Kidney (tissue), 14 donors: ENCODE results near the gene KRT79. TPM values are rescaled to one million over a fixed set of nuclear protein-coding genes. Genes with fewer than 3 reads are reported as not detected.
A peak's percentile ranks its signal among the peaks of the same experiment; 100 is the strongest.

Source experiments
- DNase-seq, 5 donors: peaks; one replicate each; pipeline ENCODE4 v3.0.0-alpha.2; 2013 to 2020
- FAIRE-seq: peaks from 2 replicates; lab custom pipeline; 2012; peaks lifted over from hg19 to GRCh38; lab: Jason Lieb, UNC
- H3K27ac ChIP-seq, 2 donors: one replicate each; pipeline ENCODE4 v1.7.0; 2013; ENCODE audit warnings: low read depth in 2 of 2, low read length in 2 of 2, inconsistent platforms in 1 of 2
- H3K27me3 ChIP-seq: one replicate; pipeline ENCODE4 v1.7.1; 2013; ENCODE audit warnings: low read length, inconsistent platforms; ENCODE audit not compliant: control insufficient read depth, insufficient read depth
- H3K36me3 ChIP-seq, 3 donors: one replicate each; pipeline versions ENCODE4 v1.7.0 to v1.7.1; 2013; ENCODE audit warnings: low read length in 3 of 3, control low read depth in 1 of 3, inconsistent platforms in 1 of 3; ENCODE audit not compliant: insufficient read depth in 3 of 3, control insufficient read depth in 2 of 3
- H3K4me1 ChIP-seq, 3 donors: one replicate each; pipeline versions ENCODE4 v1.7.0 to v1.7.1; 2013; ENCODE audit warnings: low read length in 3 of 3, inconsistent platforms in 1 of 3, low read depth in 1 of 3; ENCODE audit not compliant: control insufficient read depth in 2 of 3, insufficient read depth in 2 of 3
- H3K4me3 ChIP-seq, 3 donors: one replicate each; pipeline versions ENCODE4 v1.7.0 to v1.8.1; 2013; ENCODE audit warnings: low read length in 3 of 3, control low read depth in 1 of 3, inconsistent platforms in 1 of 3
- H3K9ac ChIP-seq, 3 donors: one replicate each; pipeline versions ENCODE4 v1.7.0 to v1.7.1; 2013; ENCODE audit warnings: low read length in 3 of 3, control low read depth in 1 of 3, inconsistent platforms in 1 of 3
- H3K9me3 ChIP-seq, 3 donors: one replicate each; pipeline versions ENCODE4 v1.7.0 to v1.7.1; 2013; ENCODE audit warnings: low read length in 3 of 3, control low read depth in 1 of 3, inconsistent platforms in 1 of 3; ENCODE audit not compliant: control insufficient read depth in 2 of 3, insufficient read depth in 1 of 3
- intact Hi-C: fragments of 100-400 bp; cut with DNase I; formaldehyde crosslinking; loops from one replicate; pipeline ENCODE4 v1.11.1; 2022
- polyA plus RNA-seq: library from polyadenylated mRNA; stranded (reverse); fragments of 350-450 nt; fragmentation: Illumina TruSeq; extraction: RNeasy Lipid Tissue Mini Kit (QIAGEN cat#74804); gene quantifications from one replicate; pipeline ENCODE4 v1.2.3, GENCODE V29; 2014; ENCODE audit warnings: low read depth, low replicate concordance; ENCODE audit not compliant: insufficient read depth
- total RNA-seq: library from RNA; stranded (reverse); fragmentation: NEBNext Ultra II Directional; extraction: Animal tissue kit (Norgen Biotek cat#: 25700); gene quantifications from one replicate; pipeline ENCODE4 v1.2.1, GENCODE V29; 2021
- TF ChIP-seq, protein P1 (sequence below): IDR thresholded peaks from 3 replicates; pipeline ENCODE4 v1.5.1; 2012; ENCODE audit warnings: mild to moderate bottlenecking, moderate library complexity, borderline replicate concordance; ENCODE audit not compliant: insufficient read depth; ENCODE audit errors: extremely low read depth
- donor health status: control.
- donor health status: control.
- donor health status: control.
- donor health status: control.
- donor health status: control.
- donor health status: DM: yes; HTN: yes; CAD: no.
- donor health status: Normal renal cell carcinoma (clear cell type).

The KRT79 gene
- total and polyA plus RNA-seq, 2 donors from 2014 or later = not detected

DNA sequence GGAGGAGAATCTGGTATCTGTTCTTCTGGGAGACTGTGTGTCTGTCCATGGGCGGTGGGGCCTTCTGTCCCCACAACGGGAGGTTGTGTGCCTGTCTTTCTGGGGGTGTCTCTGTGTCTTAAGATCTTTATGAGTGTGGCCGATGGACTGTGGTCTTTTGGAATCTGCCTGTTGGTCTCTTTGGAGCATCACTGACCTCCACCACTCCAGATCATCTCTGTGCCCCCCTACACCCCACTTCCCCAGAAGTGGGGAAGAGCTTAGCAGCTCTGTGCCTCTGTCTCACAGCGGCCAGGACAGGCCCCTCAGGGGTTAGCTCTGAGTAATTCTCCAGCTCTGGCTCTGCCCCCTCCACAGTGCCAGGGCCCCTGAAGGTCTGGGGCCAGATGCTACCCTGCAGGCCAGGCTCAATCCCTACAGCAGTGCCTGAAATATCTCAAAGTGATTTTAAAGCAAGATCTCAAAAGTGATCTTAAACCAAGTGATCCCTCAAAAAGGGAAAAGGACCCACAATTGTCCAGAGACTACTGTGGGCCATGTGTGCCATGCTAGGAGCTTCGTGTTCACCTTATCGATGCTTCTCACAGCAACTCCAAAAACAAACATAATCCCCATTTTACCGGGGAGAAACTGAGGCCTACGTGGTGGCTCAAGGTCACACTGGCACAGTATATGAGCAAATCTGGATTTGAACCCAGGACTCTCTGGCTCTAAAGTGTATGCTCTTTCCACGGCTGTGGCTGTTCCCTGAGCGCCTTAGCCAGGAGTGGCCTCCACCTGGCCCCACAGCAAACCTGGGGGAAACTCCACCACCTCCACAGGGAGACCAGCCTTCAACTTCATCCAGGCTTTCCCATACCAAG, 40.7 kb upstream of the KRT79 start:
- Histone ChIP-seq H3K27me3 (no peaks in the 10 kb centered on the region), H3K9me3 (no peaks in the 10 kb centered on the region), H3K27ac (peak overlapping the region; percentile 60 to 64), H3K4me1 (peaks cover 0 to 34% (median 5%) of the 10 kb centered on the region in 3 donors), H3K9ac (peak overlapping the region in 1 of 3 donors; percentile 51), H3K36me3 (no peaks in the 10 kb centered on the region), H3K4me3 (peak overlapping the region in 2 of 3 donors; percentile 22 to 38)
- intact Hi-C loops = loop anchor here (5.0 to 10.0 kb wide), 3 partner anchors 293 to 720 kb away; no protein-coding TSS in a partner anchor
- no peak for FAIRE-seq
- TF ChIP-seq, protein P1, sequence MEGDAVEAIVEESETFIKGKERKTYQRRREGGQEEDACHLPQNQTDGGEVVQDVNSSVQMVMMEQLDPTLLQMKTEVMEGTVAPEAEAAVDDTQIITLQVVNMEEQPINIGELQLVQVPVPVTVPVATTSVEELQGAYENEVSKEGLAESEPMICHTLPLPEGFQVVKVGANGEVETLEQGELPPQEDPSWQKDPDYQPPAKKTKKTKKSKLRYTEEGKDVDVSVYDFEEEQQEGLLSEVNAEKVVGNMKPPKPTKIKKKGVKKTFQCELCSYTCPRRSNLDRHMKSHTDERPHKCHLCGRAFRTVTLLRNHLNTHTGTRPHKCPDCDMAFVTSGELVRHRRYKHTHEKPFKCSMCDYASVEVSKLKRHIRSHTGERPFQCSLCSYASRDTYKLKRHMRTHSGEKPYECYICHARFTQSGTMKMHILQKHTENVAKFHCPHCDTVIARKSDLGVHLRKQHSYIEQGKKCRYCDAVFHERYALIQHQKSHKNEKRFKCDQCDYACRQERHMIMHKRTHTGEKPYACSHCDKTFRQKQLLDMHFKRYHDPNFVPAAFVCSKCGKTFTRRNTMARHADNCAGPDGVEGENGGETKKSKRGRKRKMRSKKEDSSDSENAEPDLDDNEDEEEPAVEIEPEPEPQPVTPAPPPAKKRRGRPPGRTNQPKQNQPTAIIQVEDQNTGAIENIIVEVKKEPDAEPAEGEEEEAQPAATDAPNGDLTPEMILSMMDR = no peak
- DNase-seq = peak in 1 of 5 donors; percentile 37

DNA sequence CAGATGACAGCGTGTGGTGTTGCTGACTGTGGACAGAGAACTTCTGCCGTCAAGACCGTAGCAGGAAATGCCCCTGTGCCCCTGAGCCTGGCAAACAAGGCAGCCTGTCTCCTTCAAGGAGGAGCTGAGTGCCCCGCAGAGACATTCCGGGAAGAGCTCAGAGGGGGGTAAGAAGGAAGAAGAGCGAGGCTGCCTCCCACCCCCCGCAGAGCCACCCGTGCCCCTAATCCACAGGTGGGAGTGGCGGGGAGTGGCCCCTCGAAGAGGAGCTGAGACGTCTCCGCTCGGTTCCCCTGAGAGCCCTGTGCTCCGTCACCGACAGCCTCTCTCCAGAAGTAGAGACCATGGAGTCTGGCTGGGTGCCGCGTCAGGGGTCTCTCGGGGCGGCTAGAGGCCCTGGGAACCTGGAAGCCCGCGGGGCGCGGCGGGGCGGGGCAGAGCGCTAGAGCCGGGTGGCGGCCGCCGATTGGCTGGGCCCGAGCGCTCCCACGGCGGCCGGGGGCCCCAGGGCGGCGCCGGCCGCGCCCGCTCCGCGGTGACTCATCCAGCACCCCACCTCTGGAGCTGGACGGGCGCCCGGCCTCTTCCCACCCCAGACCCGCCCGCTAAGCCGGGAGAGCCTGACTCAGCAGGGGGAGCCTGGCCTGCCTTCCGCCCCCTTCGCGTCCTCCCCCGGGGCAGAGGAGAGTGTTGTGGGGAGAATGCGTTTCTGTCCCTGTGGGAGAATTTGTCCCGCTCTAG, 39.9 kb upstream of the KRT79 start:
- FAIRE-seq (no peak), DNase-seq (peak; percentile 35 to 96 (median 77))
- Histone ChIP-seq H3K9me3 (no peaks in the 10 kb centered on the region), H3K9ac (peak overlapping the region in 2 of 3 donors; percentile 45 to 67), H3K27me3 (no peaks in the 10 kb centered on the region), H3K36me3 (no peaks in the 10 kb centered on the region), H3K27ac (peak overlapping the region; percentile 63 to 76), H3K4me3 (peak overlapping the region; percentile 11 to 49 (median 39)), H3K4me1 (peaks cover 0 to 28% (median 5%) of the 10 kb centered on the region in 3 donors)
- TF ChIP-seq, protein P1 = no peak
- intact Hi-C loops = loop anchor here (10.0 kb wide), 2 partner anchors 499 to 719 kb away; no protein-coding TSS in a partner anchor

DNA sequence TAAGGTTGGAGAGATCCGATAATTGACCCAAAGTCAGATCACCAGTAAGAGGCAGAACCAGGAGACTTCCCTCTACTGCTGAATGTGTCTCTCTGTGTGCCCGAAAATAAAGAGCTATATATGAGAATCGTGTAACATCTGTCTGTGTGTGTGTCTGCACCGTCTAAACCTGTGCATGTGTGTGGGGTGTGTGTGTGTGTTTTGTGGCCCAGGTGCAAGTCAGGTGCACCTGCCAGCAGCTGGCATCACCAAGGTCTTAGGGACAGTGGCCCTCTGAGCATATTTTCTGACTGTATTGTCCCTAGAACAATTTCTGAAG, 39.4 kb upstream of the KRT79 start:
- no peak for FAIRE-seq
- H3K4me3 ChIP-seq = peak overlapping the region in 1 of 3 donors; percentile 49

More for the DNA sequence above, 39.4 kb upstream of the KRT79 start:
- no peaks in the 10 kb centered on the region for H3K36me3 ChIP-seq
- H3K4me1 ChIP-seq = peaks cover 0 to 27% (median 5%) of the 10 kb centered on the region in 3 donors
- H3K27ac ChIP-seq = peak overlapping the region; percentile 63 to 76
- H3K9me3 ChIP-seq = no peaks in the 10 kb centered on the region
- intact Hi-C loops = loop anchor here (10.0 kb wide), 2 partner anchors 499 to 719 kb away; no protein-coding TSS in a partner anchor
- H3K27me3 ChIP-seq = no peaks in the 10 kb centered on the region
- DNase-seq = no peak
- TF ChIP-seq, protein P1 = no peak
- peak overlapping the region in 1 of 3 donors; percentile 67 for H3K9ac ChIP-seq
